Neural crest cell (in vitro differentiated cells): ENCODE results near the gene TBX20. TPM values are rescaled to one million over a fixed set of nuclear protein-coding genes. Genes with fewer than 3 reads are reported as not detected.
"Not testable (repeated sequence)": the region's sequence is repeated elsewhere in the genome, so short reads cannot be mapped to it uniquely, and the experiment has no call there.

Source experiments
- DNase-seq: peaks from one replicate; pipeline ENCODE4 v3.0.0; 2021; ENCODE audit warnings: low read depth, mixed read lengths, low spot score
- H3K27ac Mint-ChIP-seq: one replicate; pipeline ENCODE4 v1.8.0; 2021; ENCODE audit warnings: mild to moderate bottlenecking, mixed read lengths; ENCODE audit not compliant: unreplicated experiment
- H3K27me3 Mint-ChIP-seq: 2 replicates; pipeline ENCODE4 v1.8.0; 2021; ENCODE audit warnings: low read depth, mild to moderate bottlenecking, mixed read lengths
- H3K36me3 Mint-ChIP-seq: 2 replicates; pipeline ENCODE4 v1.8.0; 2021; ENCODE audit warnings: low read depth, mild to moderate bottlenecking, mixed read lengths
- H3K4me1 Mint-ChIP-seq: 2 replicates; pipeline ENCODE4 v1.8.0; 2021; ENCODE audit warnings: mixed read lengths
- H3K4me3 Mint-ChIP-seq: one replicate; pipeline ENCODE4 v1.8.0; 2021; ENCODE audit warnings: mild to moderate bottlenecking, mixed read lengths
- H3K9me3 Mint-ChIP-seq: 2 replicates; pipeline ENCODE4 v1.8.0; 2021; ENCODE audit warnings: mixed read lengths
- total RNA-seq: library from RNA; stranded (reverse); gene quantifications from 2 replicates; pipeline ENCODE4 v1.2.1, GENCODE V29; 2021
- TF ChIP-seq, protein P1 (sequence below): fragments of 200-600 bp; sonication (generic); conservative IDR thresholded peaks from 2 replicates; pipeline ENCODE4 v1.5.0; 2021; ENCODE audit warnings: antibody characterized with exemption, mild to moderate bottlenecking

The TBX20 gene
- total RNA-seq, 1 donor from 2014 or later = 4.6 TPM

- DNase-seq = no peak
- no peaks in the 10 kb centered on the region for H3K9me3 Mint-ChIP-seq
- peaks cover 78% of the 10 kb centered on the region for H3K27me3 Mint-ChIP-seq
- no peaks in the 10 kb centered on the region for H3K36me3 Mint-ChIP-seq
- H3K4me3 Mint-ChIP-seq = no peak overlapping the region
- H3K4me1 Mint-ChIP-seq = no peaks in the 10 kb centered on the region
- H3K27ac Mint-ChIP-seq = no peak overlapping the region
- TF ChIP-seq, protein P1, sequence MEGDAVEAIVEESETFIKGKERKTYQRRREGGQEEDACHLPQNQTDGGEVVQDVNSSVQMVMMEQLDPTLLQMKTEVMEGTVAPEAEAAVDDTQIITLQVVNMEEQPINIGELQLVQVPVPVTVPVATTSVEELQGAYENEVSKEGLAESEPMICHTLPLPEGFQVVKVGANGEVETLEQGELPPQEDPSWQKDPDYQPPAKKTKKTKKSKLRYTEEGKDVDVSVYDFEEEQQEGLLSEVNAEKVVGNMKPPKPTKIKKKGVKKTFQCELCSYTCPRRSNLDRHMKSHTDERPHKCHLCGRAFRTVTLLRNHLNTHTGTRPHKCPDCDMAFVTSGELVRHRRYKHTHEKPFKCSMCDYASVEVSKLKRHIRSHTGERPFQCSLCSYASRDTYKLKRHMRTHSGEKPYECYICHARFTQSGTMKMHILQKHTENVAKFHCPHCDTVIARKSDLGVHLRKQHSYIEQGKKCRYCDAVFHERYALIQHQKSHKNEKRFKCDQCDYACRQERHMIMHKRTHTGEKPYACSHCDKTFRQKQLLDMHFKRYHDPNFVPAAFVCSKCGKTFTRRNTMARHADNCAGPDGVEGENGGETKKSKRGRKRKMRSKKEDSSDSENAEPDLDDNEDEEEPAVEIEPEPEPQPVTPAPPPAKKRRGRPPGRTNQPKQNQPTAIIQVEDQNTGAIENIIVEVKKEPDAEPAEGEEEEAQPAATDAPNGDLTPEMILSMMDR = no peak
Observed at GRCh38 chr7:35241436-35241835, 12.5 kb downstream of the TBX20 start.

GRCh38 chr7:35241008-35241407 is 12.9 kb downstream of the TBX20 start:
- DNase-seq, H3K27ac Mint-ChIP-seq, H3K9me3 Mint-ChIP-seq, H3K4me3 Mint-ChIP-seq, H3K36me3 Mint-ChIP-seq, H3K4me1 Mint-ChIP-seq: not testable (repeated sequence)
- peaks cover 74% of the 10 kb centered on the region for H3K27me3 Mint-ChIP-seq

GRCh38 chr7:35238456-35238855 is 15.4 kb downstream of the TBX20 start:
- H3K27ac Mint-ChIP-seq, DNase-seq, H3K4me1 Mint-ChIP-seq, H3K36me3 Mint-ChIP-seq, H3K9me3 Mint-ChIP-seq, H3K4me3 Mint-ChIP-seq: not testable (repeated sequence)
- peaks cover 57% of the 10 kb centered on the region for H3K27me3 Mint-ChIP-seq

- Mint-ChIP-seq H3K4me3 (no peak overlapping the region), H3K4me1 (no peaks in the 10 kb centered on the region), H3K27ac (no peak overlapping the region), H3K9me3 (no peaks in the 10 kb centered on the region), H3K27me3 (peaks cover 32% of the 10 kb centered on the region), H3K36me3 (no peaks in the 10 kb centered on the region)
- TF ChIP-seq, protein P1 = no peak
- DNase-seq = no peak
Observed at GRCh38 chr7:35232994-35233393, 20.9 kb downstream of the TBX20 start.

- DNase-seq, H3K9me3 Mint-ChIP-seq, H3K27ac Mint-ChIP-seq, H3K36me3 Mint-ChIP-seq, H3K4me3 Mint-ChIP-seq, H3K4me1 Mint-ChIP-seq: not testable (repeated sequence)
- H3K27me3 Mint-ChIP-seq = peaks cover 26% of the 10 kb centered on the region
Observed at GRCh38 chr7:35231221-35231620, 22.7 kb downstream of the TBX20 start.

DNA sequence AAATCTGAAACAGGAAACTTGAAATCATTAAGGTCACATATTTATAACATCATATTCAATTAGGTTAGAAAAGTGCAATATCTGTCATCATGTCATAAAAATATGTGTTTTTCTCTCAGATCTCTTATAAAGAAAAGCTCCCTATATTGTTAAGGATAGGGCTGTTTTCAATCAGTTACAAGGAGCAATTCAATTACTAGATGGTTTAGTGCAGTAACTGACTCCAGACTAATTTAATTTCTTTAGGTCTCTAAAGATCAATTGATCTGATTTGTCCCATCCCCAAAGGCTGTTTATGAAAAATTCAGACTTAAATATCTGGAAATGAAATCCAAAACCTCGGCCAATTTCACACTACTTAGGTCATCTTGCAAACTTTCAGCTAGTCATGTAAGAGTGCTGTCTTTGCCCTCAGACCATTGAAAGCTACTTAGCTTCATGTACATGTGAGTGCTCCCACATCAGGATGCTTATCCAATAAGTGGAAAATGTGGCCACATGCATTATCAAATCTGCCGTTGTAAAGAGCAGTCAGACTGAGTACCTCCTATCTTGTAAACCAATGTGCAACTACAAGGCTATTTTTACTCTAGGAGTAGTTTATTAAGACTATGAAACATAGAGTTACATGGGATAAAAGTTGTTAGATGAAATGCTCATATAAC is 24.7 kb downstream of the TBX20 start:
- H3K27ac Mint-ChIP-seq, H3K4me1 Mint-ChIP-seq, DNase-seq, H3K36me3 Mint-ChIP-seq, H3K4me3 Mint-ChIP-seq, H3K9me3 Mint-ChIP-seq: not testable (repeated sequence)
- H3K27me3 Mint-ChIP-seq = peaks cover 21% of the 10 kb centered on the region

DNA sequence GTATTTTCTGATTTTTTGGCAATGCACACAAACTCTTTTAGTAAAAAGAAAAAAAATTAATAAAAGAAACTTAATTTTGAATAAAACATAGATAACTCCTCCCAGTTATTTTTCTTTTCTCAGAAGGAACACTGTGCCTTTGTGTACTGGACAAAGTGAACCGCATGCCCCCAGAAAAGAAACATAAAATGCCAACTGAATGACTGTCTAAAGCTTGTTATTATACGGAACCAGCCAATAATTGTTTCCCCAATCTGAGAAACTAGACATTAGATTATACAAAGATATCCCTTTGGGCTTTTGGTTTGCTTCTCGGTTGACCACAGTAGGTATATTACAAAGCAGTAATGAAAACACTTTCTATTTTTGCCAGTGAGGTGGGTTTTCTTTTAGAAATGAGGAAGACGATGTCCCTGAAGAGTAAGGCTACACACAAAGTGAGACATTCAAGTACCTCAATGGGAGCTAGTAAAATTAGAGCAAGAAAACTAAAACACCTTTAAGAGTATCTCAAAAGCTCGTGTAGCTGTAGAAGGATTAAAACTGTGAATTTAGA is 25.3 kb downstream of the TBX20 start:
- not testable (repeated sequence) for H3K9me3 Mint-ChIP-seq, H3K4me1 Mint-ChIP-seq, H3K4me3 Mint-ChIP-seq, H3K36me3 Mint-ChIP-seq, DNase-seq, H3K27ac Mint-ChIP-seq
- H3K27me3 Mint-ChIP-seq = peaks cover 19% of the 10 kb centered on the region

DNA sequence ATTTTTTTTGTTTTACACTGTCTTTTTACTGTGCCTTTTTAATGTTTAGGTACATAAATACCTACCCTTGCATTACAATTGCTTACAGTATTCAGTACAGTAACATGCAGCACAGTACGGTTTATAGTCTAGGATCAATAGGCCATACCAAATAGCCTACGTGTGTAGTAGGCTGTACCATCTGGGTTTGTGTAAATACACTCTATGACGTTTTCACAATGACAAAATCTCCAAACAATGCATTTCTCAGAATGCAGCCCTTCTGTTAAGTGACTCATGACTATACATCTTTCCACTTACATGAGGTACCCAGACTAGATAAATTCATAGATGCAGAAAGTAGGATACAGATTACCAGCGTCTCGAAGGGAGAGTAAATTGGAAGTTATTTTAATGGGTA is 26.5 kb downstream of the TBX20 start:
- H3K4me3 Mint-ChIP-seq, H3K4me1 Mint-ChIP-seq, H3K36me3 Mint-ChIP-seq, H3K27ac Mint-ChIP-seq, H3K9me3 Mint-ChIP-seq, DNase-seq: not testable (repeated sequence)
- peaks cover 12% of the 10 kb centered on the region for H3K27me3 Mint-ChIP-seq

- H3K9me3 Mint-ChIP-seq, H3K4me1 Mint-ChIP-seq, H3K27ac Mint-ChIP-seq, H3K27me3 Mint-ChIP-seq, H3K36me3 Mint-ChIP-seq, H3K4me3 Mint-ChIP-seq, DNase-seq: not testable (repeated sequence)
Observed at GRCh38 chr7:35222445-35222844, 31.5 kb downstream of the TBX20 start.

GRCh38 chr7:35220176-35220575 is 33.7 kb downstream of the TBX20 start:
- not testable (repeated sequence) for H3K36me3 Mint-ChIP-seq, H3K4me1 Mint-ChIP-seq, H3K9me3 Mint-ChIP-seq, H3K4me3 Mint-ChIP-seq, H3K27me3 Mint-ChIP-seq, H3K27ac Mint-ChIP-seq, DNase-seq

GRCh38 chr7:35216033-35216432 is 37.9 kb downstream of the TBX20 start:
- DNase-seq, H3K9me3 Mint-ChIP-seq, H3K27me3 Mint-ChIP-seq, H3K27ac Mint-ChIP-seq, H3K4me1 Mint-ChIP-seq, H3K36me3 Mint-ChIP-seq, H3K4me3 Mint-ChIP-seq: not testable (repeated sequence)

DNA sequence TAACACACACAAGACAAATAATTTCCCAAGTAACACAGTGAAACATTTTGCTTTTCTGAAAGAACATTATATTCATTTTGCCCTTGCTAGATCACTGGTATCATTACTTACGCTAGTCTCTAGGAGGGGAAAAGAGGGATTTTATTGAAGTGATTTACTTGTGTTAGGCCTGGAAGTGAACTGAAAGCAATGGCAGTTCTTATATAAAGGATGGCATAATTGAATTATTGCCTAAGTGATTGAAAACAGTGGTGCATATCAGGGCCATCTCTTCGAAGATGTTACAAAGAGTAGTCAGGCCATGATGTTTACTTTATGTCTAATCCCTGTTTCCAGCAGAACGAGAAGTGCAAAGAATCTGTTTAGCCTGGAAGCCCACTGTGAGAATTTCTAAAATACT is 38.8 kb downstream of the TBX20 start:
- not testable (repeated sequence) for H3K4me1 Mint-ChIP-seq, H3K4me3 Mint-ChIP-seq, H3K27me3 Mint-ChIP-seq, H3K27ac Mint-ChIP-seq, H3K36me3 Mint-ChIP-seq, DNase-seq, H3K9me3 Mint-ChIP-seq
